ENCODE measurements around the gene AKT1S1.
A peak's percentile ranks its signal among the peaks of the same experiment; 100 is the strongest.

AKT1S1 gene

GRCh38 chr19:49907745-49908446 lies 30.7 kb upstream of the AKT1S1 start:
- peak; percentile 31 for DNase-seq

GRCh38 chr19:49906879-49907564 lies 29.9 kb upstream of the AKT1S1 start:
- DNase-seq, result no peak

GRCh38 chr19:49904136-49904535 lies 27.0 kb upstream of the AKT1S1 start:
- DNase-seq, result no peak

GRCh38 chr19:49896863-49897621 lies 19.9 kb upstream of the AKT1S1 start, which contains the start of gene IL4I1:
IL4I1 (minus strand) TSS chr19:49896887; CDS start chr19:49896160, 727 bp downstream.
- peak; percentile 79 for DNase-seq

GRCh38 chr19:49895566-49896297 lies 18.6 kb upstream of the AKT1S1 start:
- no peak for DNase-seq

- peak; percentile 56 for DNase-seq
Observed at GRCh38 chr19:49894879-49895565, 17.9 kb upstream of the AKT1S1 start.

- no peak for DNase-seq
Observed at GRCh38 chr19:49894011-49894664, 17.0 kb upstream of the AKT1S1 start.

GRCh38 chr19:49892716-49893115 lies 15.6 kb upstream of the AKT1S1 start:
- no peak for DNase-seq

- no peak for DNase-seq
Observed at GRCh38 chr19:49891393-49891792, 14.2 kb upstream of the AKT1S1 start.

- peak; percentile 68 for DNase-seq
Observed at GRCh38 chr19:49890349-49891311, 13.5 kb upstream of the AKT1S1 start.

GRCh38 chr19:49889687-49890348 lies 12.7 kb upstream of the AKT1S1 start:
- DNase-seq, result peak; percentile 79

GRCh38 chr19:49889038-49889686 lies 12.0 kb upstream of the AKT1S1 start:
- DNase-seq, result no peak

GRCh38 chr19:49888510-49888824 lies 11.3 kb upstream of the AKT1S1 start:
- DNase-seq, result no peak

GRCh38 chr19:49887665-49888509 lies 10.7 kb upstream of the AKT1S1 start:
- no peak for DNase-seq

- no peak for DNase-seq
Observed at GRCh38 chr19:49887037-49887664, 10.0 kb upstream of the AKT1S1 start.

GRCh38 chr19:49884760-49885159 lies 7.6 kb upstream of the AKT1S1 start:
- no peak for DNase-seq

GRCh38 chr19:49884109-49884508 lies 7.0 kb upstream of the AKT1S1 start:
- no peak for DNase-seq

- no peak for DNase-seq
Observed at GRCh38 chr19:49883094-49883493, 5.9 kb upstream of the AKT1S1 start.
